GM23338 (cell line): ENCODE data around the gene MEF2A. TPM values are rescaled to one million over a fixed set of nuclear protein-coding genes. Genes with fewer than 3 reads are reported as not detected.

Experiments used
- ATAC-seq: fragments of 200-7000 bp; cut with Tn5 transposase; 3 replicates; pipeline ENCODE4 v1.9.1; 2020
- DNase-seq: peaks from one replicate; pipeline ENCODE4 v3.0.0-alpha.2; 2015; ENCODE audit warnings: low spot score
- H2AFZ ChIP-seq: fragments of 200-600 bp; sonication (generic); 2 replicates; pipeline ENCODE4 v1.8.0; 2016; ENCODE audit warnings: antibody characterized with exemption, mild to moderate bottlenecking, moderate library complexity
- H3F3A ChIP-seq: fragments of 200-600 bp; sonication (generic); replicated peaks from 2 replicates; pipeline ENCODE4 v1.8.0; 2017; ENCODE audit warnings: antibody characterized with exemption, mixed run types, low read depth
- H3K27ac ChIP-seq: fragments of 200-600 bp; sonication (generic); 2 replicates; pipeline ENCODE4 v1.6.1; 2016; ENCODE audit warnings: low read depth
- H3K27me3 ChIP-seq: fragments of 200-600 bp; sonication (generic); 2 replicates; pipeline ENCODE4 v1.8.0; 2016; ENCODE audit warnings: mild to moderate bottlenecking, mixed run types, moderate library complexity; ENCODE audit not compliant: insufficient read depth
- H3K36me3 ChIP-seq: fragments of 200-600 bp; sonication (generic); 2 replicates; pipeline ENCODE4 v1.8.0; 2016; ENCODE audit warnings: mild to moderate bottlenecking; ENCODE audit not compliant: insufficient read depth
- H3K4me1 ChIP-seq: fragments of 200-600 bp; sonication (generic); 2 replicates; pipeline ENCODE4 v1.8.0; 2016; ENCODE audit warnings: mild to moderate bottlenecking, moderate library complexity; ENCODE audit not compliant: insufficient read depth
- H3K4me2 ChIP-seq: fragments of 200-600 bp; sonication (generic); 2 replicates; pipeline ENCODE4 v1.7.1; 2017; ENCODE audit warnings: mixed run types
- H3K4me3 ChIP-seq: fragments of 200-600 bp; sonication (generic); 2 replicates; pipeline ENCODE4 v1.6.1; 2016; ENCODE audit warnings: mixed run types
- H3K79me2 ChIP-seq: fragments of 200-600 bp; sonication (generic); replicated peaks from 2 replicates; pipeline ENCODE4 v1.8.0; 2017; ENCODE audit warnings: mild to moderate bottlenecking; ENCODE audit not compliant: insufficient read depth
- H3K9me2 ChIP-seq: fragments of 200-600 bp; sonication (generic); 2 replicates; pipeline ENCODE4 v1.8.0; 2017; ENCODE audit not compliant: insufficient read depth
- H4K20me1 ChIP-seq: fragments of 200-600 bp; sonication (generic); replicated peaks from 2 replicates; pipeline ENCODE4 v1.8.0; 2017; ENCODE audit warnings: mild to moderate bottlenecking; ENCODE audit not compliant: insufficient read depth
- H3K27ac Mint-ChIP-seq: 2 replicates; pipeline ENCODE4 v1.8.0; 2020; ENCODE audit warnings: inconsistent platforms, mild to moderate bottlenecking, moderate library complexity, mixed read lengths
- H3K27me3 Mint-ChIP-seq: 3 replicates; pipeline ENCODE4 v1.8.0; 2022; ENCODE audit warnings: low read depth, mild to moderate bottlenecking, moderate library complexity, mixed read lengths, inconsistent platforms; ENCODE audit not compliant: insufficient read depth, poor library complexity
- H3K36me3 Mint-ChIP-seq: 3 replicates; pipeline ENCODE4 v1.8.0; 2021; ENCODE audit warnings: low read depth, mild to moderate bottlenecking, inconsistent platforms, moderate library complexity, mixed read lengths
- H3K4me1 Mint-ChIP-seq: 3 replicates; pipeline ENCODE4 v1.8.0; 2020; ENCODE audit warnings: mild to moderate bottlenecking, inconsistent platforms, mixed read lengths
- H3K4me3 Mint-ChIP-seq: 3 replicates; pipeline ENCODE4 v1.8.0; 2021; ENCODE audit warnings: moderate library complexity, mild to moderate bottlenecking, inconsistent platforms, mixed read lengths
- H3K9me3 Mint-ChIP-seq: 3 replicates; pipeline ENCODE4 v1.8.0; 2020; ENCODE audit warnings: moderate library complexity, mild to moderate bottlenecking, inconsistent platforms, mixed read lengths
- CREB1 ChIP-seq: fragments of 250-450 bp; sonication (Bioruptor Pico); IDR thresholded peaks from 2 replicates; pipeline ENCODE4 v1.5.0; 2020; ENCODE audit warnings: low read depth, mild to moderate bottlenecking, moderate library complexity
- ETS1 ChIP-seq: IDR thresholded peaks from 2 replicates; pipeline ENCODE4 v1.6.1; 2016; ENCODE audit warnings: antibody characterized with exemption
- POLR2AphosphoS5 ChIP-seq: IDR thresholded peaks from 2 replicates; pipeline ENCODE4 v1.6.1; 2016; ENCODE audit warnings: antibody characterized with exemption, low read depth
- REST ChIP-seq: IDR thresholded peaks from one replicate; pipeline ENCODE4 v1.6.1; 2018; ENCODE audit warnings: antibody characterized with exemption; ENCODE audit not compliant: unreplicated experiment
- polyA plus RNA-seq: library from polyadenylated mRNA; unstranded; fragments of >200 nt; fragmentation: Nextera tagmentation; extraction: Ambion mirVana; gene quantifications from 2 replicates; pipeline ENCODE4 v1.2.1, GENCODE V29; 2016
- total RNA-seq: library from RNA; depleted of rRNA; stranded (reverse); fragments of >200 nt; shearing (Covaris generic); gene quantifications from 2 replicates; pipeline ENCODE4 v1.2.3, GENCODE V29; 2014
- TF ChIP-seq, protein P1 (sequence below): fragments of 250-450 bp; sonication (Bioruptor Pico); IDR thresholded peaks from 2 replicates; pipeline ENCODE4 v1.5.0; 2020; ENCODE audit warnings: mild to moderate bottlenecking, moderate library complexity

The MEF2A gene
- total and polyA plus RNA-seq, 2 experiments from 2014 or later = 20.3 to 42.3 TPM

- H3K27me3 Mint-ChIP-seq = peaks cover 4% of the 10 kb centered on the region
- no peak for ATAC-seq
- H4K20me1 ChIP-seq = 0 out of 2 replicates have a peak, but pooled peaks cover 3% of the 10 kb centered on the region
Measured at GRCh38 chr15:99594916-99595315, 29.1 kb downstream of the MEF2A start.

More at GRCh38 chr15:99594916-99595315, 29.1 kb downstream of the MEF2A start:
- H3K4me3 Mint-ChIP-seq = no peak overlapping the region
- Histone ChIP-seq H3K9me2 (no peaks in the 10 kb centered on the region), H3K4me3 (no peak overlapping the region), H3K79me2 (peaks cover 100% of the 10 kb centered on the region), H2AFZ (no peak overlapping the region), H3K4me1 (peaks cover 21% of the 10 kb centered on the region), H3K27ac (no peak overlapping the region), H3K36me3 (no peaks in the 10 kb centered on the region), H3K4me2 (no peak overlapping the region), H3F3A (no peaks in the 10 kb centered on the region), H3K27me3 (no peaks in the 10 kb centered on the region)
- H3K27ac Mint-ChIP-seq = no peak overlapping the region
- H3K9me3 Mint-ChIP-seq = peaks cover 9% of the 10 kb centered on the region
- TF ChIP-seq REST (no peak), POLR2AphosphoS5 (no peak), ETS1 (no peak), CREB1 (no peak)
- TF ChIP-seq, protein P1, sequence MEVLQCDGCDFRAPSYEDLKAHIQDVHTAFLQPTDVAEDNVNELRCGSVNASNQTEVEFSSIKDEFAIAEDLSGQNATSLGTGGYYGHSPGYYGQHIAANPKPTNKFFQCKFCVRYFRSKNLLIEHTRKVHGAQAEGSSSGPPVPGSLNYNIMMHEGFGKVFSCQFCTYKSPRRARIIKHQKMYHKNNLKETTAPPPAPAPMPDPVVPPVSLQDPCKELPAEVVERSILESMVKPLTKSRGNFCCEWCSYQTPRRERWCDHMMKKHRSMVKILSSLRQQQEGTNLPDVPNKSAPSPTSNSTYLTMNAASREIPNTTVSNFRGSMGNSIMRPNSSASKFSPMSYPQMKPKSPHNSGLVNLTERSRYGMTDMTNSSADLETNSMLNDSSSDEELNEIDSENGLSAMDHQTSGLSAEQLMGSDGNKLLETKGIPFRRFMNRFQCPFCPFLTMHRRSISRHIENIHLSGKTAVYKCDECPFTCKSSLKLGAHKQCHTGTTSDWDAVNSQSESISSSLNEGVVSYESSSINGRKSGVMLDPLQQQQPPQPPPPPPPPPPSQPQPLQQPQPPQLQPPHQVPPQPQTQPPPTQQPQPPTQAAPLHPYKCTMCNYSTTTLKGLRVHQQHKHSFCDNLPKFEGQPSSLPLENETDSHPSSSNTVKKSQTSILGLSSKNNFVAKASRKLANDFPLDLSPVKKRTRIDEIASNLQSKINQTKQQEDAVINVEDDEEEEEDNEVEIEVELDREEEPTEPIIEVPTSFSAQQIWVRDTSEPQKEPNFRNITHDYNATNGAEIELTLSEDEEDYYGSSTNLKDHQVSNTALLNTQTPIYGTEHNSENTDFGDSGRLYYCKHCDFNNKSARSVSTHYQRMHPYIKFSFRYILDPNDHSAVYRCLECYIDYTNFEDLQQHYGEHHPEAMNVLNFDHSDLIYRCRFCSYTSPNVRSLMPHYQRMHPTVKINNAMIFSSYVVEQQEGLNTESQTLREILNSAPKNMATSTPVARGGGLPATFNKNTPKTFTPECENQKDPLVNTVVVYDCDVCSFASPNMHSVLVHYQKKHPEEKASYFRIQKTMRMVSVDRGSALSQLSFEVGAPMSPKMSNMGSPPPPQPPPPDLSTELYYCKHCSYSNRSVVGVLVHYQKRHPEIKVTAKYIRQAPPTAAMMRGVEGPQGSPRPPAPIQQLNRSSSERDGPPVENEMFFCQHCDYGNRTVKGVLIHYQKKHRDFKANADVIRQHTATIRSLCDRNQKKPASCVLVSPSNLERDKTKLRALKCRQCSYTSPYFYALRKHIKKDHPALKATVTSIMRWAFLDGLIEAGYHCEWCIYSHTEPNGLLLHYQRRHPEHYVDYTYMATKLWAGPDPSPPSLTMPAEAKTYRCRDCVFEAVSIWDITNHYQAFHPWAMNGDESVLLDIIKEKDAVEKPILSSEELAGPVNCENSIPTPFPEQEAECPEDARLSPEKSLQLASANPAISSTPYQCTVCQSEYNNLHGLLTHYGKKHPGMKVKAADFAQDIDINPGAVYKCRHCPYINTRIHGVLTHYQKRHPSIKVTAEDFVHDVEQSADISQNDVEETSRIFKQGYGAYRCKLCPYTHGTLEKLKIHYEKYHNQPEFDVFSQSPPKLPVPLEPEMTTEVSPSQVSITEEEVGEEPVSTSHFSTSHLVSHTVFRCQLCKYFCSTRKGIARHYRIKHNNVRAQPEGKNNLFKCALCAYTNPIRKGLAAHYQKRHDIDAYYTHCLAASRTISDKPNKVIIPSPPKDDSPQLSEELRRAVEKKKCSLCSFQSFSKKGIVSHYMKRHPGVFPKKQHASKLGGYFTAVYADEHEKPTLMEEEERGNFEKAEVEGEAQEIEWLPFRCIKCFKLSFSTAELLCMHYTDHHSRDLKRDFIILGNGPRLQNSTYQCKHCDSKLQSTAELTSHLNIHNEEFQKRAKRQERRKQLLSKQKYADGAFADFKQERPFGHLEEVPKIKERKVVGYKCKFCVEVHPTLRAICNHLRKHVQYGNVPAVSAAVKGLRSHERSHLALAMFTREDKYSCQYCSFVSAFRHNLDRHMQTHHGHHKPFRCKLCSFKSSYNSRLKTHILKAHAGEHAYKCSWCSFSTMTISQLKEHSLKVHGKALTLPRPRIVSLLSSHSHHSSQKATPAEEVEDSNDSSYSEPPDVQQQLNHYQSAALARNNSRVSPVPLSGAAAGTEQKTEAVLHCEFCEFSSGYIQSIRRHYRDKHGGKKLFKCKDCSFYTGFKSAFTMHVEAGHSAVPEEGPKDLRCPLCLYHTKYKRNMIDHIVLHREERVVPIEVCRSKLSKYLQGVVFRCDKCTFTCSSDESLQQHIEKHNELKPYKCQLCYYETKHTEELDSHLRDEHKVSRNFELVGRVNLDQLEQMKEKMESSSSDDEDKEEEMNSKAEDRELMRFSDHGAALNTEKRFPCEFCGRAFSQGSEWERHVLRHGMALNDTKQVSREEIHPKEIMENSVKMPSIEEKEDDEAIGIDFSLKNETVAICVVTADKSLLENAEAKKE (CRISPR knock-in tag) = no peak
- H3K4me1 Mint-ChIP-seq = peaks cover 17% of the 10 kb centered on the region; the same call in 2 of the 3 replicates
- H3K36me3 Mint-ChIP-seq = peaks cover 29% of the 10 kb centered on the region
- no peak for DNase-seq
